Liver (tissue), 9 donors: ENCODE results near the gene USP44. TPM values are rescaled to one million over a fixed set of nuclear protein-coding genes. Genes with fewer than 3 reads are reported as not detected.

ENCODE experiments used
- DNase-seq: peaks from one replicate; pipeline ENCODE4 v3.0.0-alpha.2; 2017; ENCODE audit warnings: low spot score
- H3K27ac ChIP-seq, 2 donors: one replicate each; pipeline ENCODE4 v1.7.0; 2013; ENCODE audit warnings: inconsistent platforms in 2 of 2, low read length in 2 of 2, control low read depth in 1 of 2, low read depth in 1 of 2, mild to moderate bottlenecking in 1 of 2
- H3K27me3 ChIP-seq, 4 donors: one replicate each; pipeline versions ENCODE4 v1.6.1 to v1.7.0; 2013; ENCODE audit warnings: low read length in 3 of 4, inconsistent platforms in 1 of 4, mild to moderate bottlenecking in 1 of 4, moderate library complexity in 1 of 4; ENCODE audit not compliant: control insufficient read depth in 4 of 4, insufficient read depth in 4 of 4
- H3K36me3 ChIP-seq, 4 donors: one replicate each; pipeline versions ENCODE4 v1.6.1 to v1.7.0; 2013; ENCODE audit warnings: low read length in 3 of 4, mild to moderate bottlenecking in 3 of 4, low read depth in 1 of 4, moderate library complexity in 1 of 4; ENCODE audit not compliant: control insufficient read depth in 4 of 4, insufficient read depth in 3 of 4
- H3K4me1 ChIP-seq, 4 donors: one replicate each; pipeline versions ENCODE4 v1.6.1 to v1.7.0; 2013; ENCODE audit warnings: low read length in 3 of 4, mild to moderate bottlenecking in 3 of 4, moderate library complexity in 1 of 4; ENCODE audit not compliant: control insufficient read depth in 4 of 4, insufficient read depth in 4 of 4
- H3K4me3 ChIP-seq, 3 donors: one replicate each; pipeline versions ENCODE4 v1.6.1 to v1.7.0; 2013; ENCODE audit warnings: low read length in 3 of 3, control low read depth in 1 of 3, low read depth in 1 of 3, mild to moderate bottlenecking in 1 of 3
- H3K9ac ChIP-seq, 2 donors: one replicate each; pipeline ENCODE4 v1.7.0; 2013; ENCODE audit warnings: low read length in 2 of 2, mild to moderate bottlenecking in 2 of 2, moderate library complexity in 2 of 2, control low read depth in 1 of 2, low read depth in 1 of 2
- H3K9me3 ChIP-seq, 4 donors: one replicate each; pipeline versions ENCODE4 v1.6.1 to v1.7.0; 2013; ENCODE audit warnings: low read length in 3 of 4; ENCODE audit not compliant: control insufficient read depth in 4 of 4
- CTCF ChIP-seq: fragments of 150-350 bp; IDR thresholded peaks from 2 replicates; pipeline ENCODE4 v1.5.1; 2017; ENCODE audit warnings: improper control_type of control experiment, low read depth, low read length; ENCODE audit not compliant: missing input control
- EGR1 ChIP-seq, 2 donors: IDR thresholded peaks; 2 replicates each; pipeline ENCODE4 v1.6.1; 2016 to 2018; ENCODE audit warnings: antibody characterized with exemption in 2 of 2, low read depth in 2 of 2
- FOXA1 ChIP-seq: IDR thresholded peaks from 2 replicates; pipeline ENCODE4 v1.6.1; 2016; ENCODE audit warnings: antibody characterized with exemption
- GABPA ChIP-seq, 2 donors: IDR thresholded peaks in 1 of 2; conservative IDR thresholded peaks in 1 of 2; 2 replicates each; pipeline ENCODE4 v1.6.1; 2016; ENCODE audit warnings: antibody characterized with exemption in 2 of 2, mild to moderate bottlenecking in 1 of 2, moderate library complexity in 1 of 2
- HNF4A ChIP-seq, 2 donors: conservative IDR thresholded peaks; 2 replicates each; pipeline ENCODE4 v1.6.1; 2016; ENCODE audit warnings: antibody characterized with exemption in 2 of 2, mild to moderate bottlenecking in 2 of 2
- JUND ChIP-seq, 2 donors: IDR thresholded peaks; 2 replicates each; pipeline ENCODE4 v1.6.1; 2016; ENCODE audit warnings: antibody characterized with exemption in 2 of 2
- MAX ChIP-seq: IDR thresholded peaks from 2 replicates; pipeline ENCODE4 v1.6.1; 2016; ENCODE audit warnings: antibody characterized with exemption
- REST ChIP-seq: IDR thresholded peaks from 2 replicates; pipeline ENCODE4 v1.6.1; 2016; ENCODE audit warnings: antibody characterized with exemption, mild to moderate bottlenecking
- RXRA ChIP-seq, 2 donors: IDR thresholded peaks; 2 replicates each; pipeline ENCODE4 v1.6.1; 2017 to 2018; ENCODE audit warnings: antibody characterized with exemption in 2 of 2, mild to moderate bottlenecking in 1 of 2
- SP1 ChIP-seq: IDR thresholded peaks from 2 replicates; pipeline ENCODE4 v1.6.1; 2018; ENCODE audit warnings: antibody characterized with exemption, mild to moderate bottlenecking
- WGBS: extraction: QIAGEN DNeasy Blood & Tissue Kit; methylation state at CpG from one replicate; pipeline ENCODE4 v1.1.7; 2013; 5-methylcytosine and 5-hydroxymethylcytosine counted together
- polyA plus RNA-seq, 2 donors: library from polyadenylated mRNA; stranded (reverse) in 1 of 2; unstranded in 1 of 2; fragments of 200-250 nt in 1 of 2; fragments of >200 nt in 1 of 2; fragmentation: Nextera tagmentation in 1 of 2; extraction: Ambion mirVana in 1 of 2; gene quantifications; one replicate each; pipeline versions ENCODE4 v1.2.1 to v1.2.3, GENCODE V29; 2013 to 2015
- total RNA-seq, 2 donors: library from RNA; depleted of rRNA; stranded (reverse); fragments of >200 nt; gene quantifications; one replicate each; pipeline ENCODE4 v1.2.3, GENCODE V29; 2014
- donor health status: healthy.
- donor health status: healthy.
- donor health status: healthy.
- donor health status: healthy.
- donor health status: healthy.

USP44 gene
- total RNA-seq: under 1 TPM in 1 of 2 donors, not detected in 1; 0.33 TPM
- under 1 TPM; 0.03 to 0.14 TPM for polyA plus RNA-seq

GRCh38 chr12:95551305-95551704 lies at the start of gene USP44:
USP44 (minus strand) TSS chr12:95551476; CDS start chr12:95534256, 17,220 bp downstream.
- peaks cover 0 to 10% (median 2%) of the 10 kb centered on the region in 4 donors for H3K27me3 ChIP-seq
- WGBS: 53% methylated on average over 9 of the region's 9 CpGs
- H3K9ac ChIP-seq: no peak within 1 kb of the TSS
- H3K4me3 ChIP-seq: no peak within 1 kb of the TSS
- H3K9me3 ChIP-seq: peaks cover 0 to 9% (median 4%) of the 10 kb centered on the region in 4 donors
- H3K36me3 ChIP-seq: no peaks in the 10 kb centered on the region
- H3K27ac ChIP-seq: no peak within 1 kb of the TSS
- TF ChIP-seq REST: no peak
- no peak for DNase-seq
- peaks cover 0 to 10% (median 5%) of the 10 kb centered on the region in 4 donors for H3K4me1 ChIP-seq

- no peaks in the 10 kb centered on the region for H3K4me1 ChIP-seq
- WGBS: 95% methylated on average over 8 of the region's 8 CpGs
- DNase-seq: no peak
- no peak overlapping the region for H3K9ac ChIP-seq
- no peaks in the 10 kb centered on the region for H3K36me3 ChIP-seq
- TF ChIP-seq JUND (IDR thresholded peaks at IDR 0.05) (no peak), EGR1 (IDR thresholded peaks at IDR 0.05; ENCODE audit: low read depth in 2 of 2) (no peak), RXRA (IDR thresholded peaks at IDR 0.05) (no peak), CTCF (no peak), GABPA (IDR thresholded peaks at IDR 0.05 in 1 of 2, conservative IDR thresholded peaks at IDR 0.05 in 1 of 2) (no peak), HNF4A (conservative IDR thresholded peaks at IDR 0.05) (no peak)
- peaks cover 0 to 3% (median 0%) of the 10 kb centered on the region in 4 donors for H3K27me3 ChIP-seq
- H3K4me3 ChIP-seq: no peak overlapping the region
- no peaks in the 10 kb centered on the region for H3K9me3 ChIP-seq
- H3K27ac ChIP-seq: no peak overlapping the region
Observed at GRCh38 chr12:95600567-95600966, 49.3 kb upstream of the USP44 start.

- no peak overlapping the region for H3K9ac ChIP-seq
- no peak overlapping the region for H3K27ac ChIP-seq
- WGBS: 96% methylated on average over 5 of the region's 5 CpGs
- no peak overlapping the region for H3K4me3 ChIP-seq
- no peaks in the 10 kb centered on the region for H3K9me3 ChIP-seq
- no peaks in the 10 kb centered on the region for H3K4me1 ChIP-seq
- H3K27me3 ChIP-seq: peaks cover 0 to 3% (median 0%) of the 10 kb centered on the region in 4 donors
- DNase-seq: no peak
- H3K36me3 ChIP-seq: no peaks in the 10 kb centered on the region
- TF ChIP-seq CTCF (no peak), MAX (no peak), HNF4A (conservative IDR thresholded peaks at IDR 0.05) (no peak), SP1 (no peak), FOXA1 (no peak), RXRA (IDR thresholded peaks at IDR 0.05) (no peak)
Observed at GRCh38 chr12:95599880-95600279, 48.6 kb upstream of the USP44 start.
